Kidney tubule cell (primary cell): ENCODE results near the gene DGUOK.

Source experiments
- DNase-seq: peaks from one replicate; pipeline ENCODE4 v3.0.0-alpha.2; 2018; ENCODE audit warnings: low spot score

Gene DGUOK

GRCh38 chr2:73947412-73948018 is 20.8 kb downstream of the DGUOK start:
- DNase-seq, result no peak

- no peak for DNase-seq
Measured at GRCh38 chr2:73949802-73950201, 23.1 kb downstream of the DGUOK start.

GRCh38 chr2:73952499-73953446 is 26.1 kb downstream of the DGUOK start:
- peak; percentile 45 for DNase-seq

- DNase-seq, result no peak
Measured at GRCh38 chr2:73956218-73956865, 29.7 kb downstream of the DGUOK start.

- DNase-seq, result no peak
Measured at GRCh38 chr2:73961274-73961673, 34.6 kb downstream of the DGUOK start.

- DNase-seq, result no peak
Measured at GRCh38 chr2:73961823-73962615, 35.3 kb downstream of the DGUOK start.

- DNase-seq, result no peak
Measured at GRCh38 chr2:73962798-73963197, 36.1 kb downstream of the DGUOK start.

- DNase-seq, result no peak
Measured at GRCh38 chr2:73963385-73964120, 36.9 kb downstream of the DGUOK start.

- no peak for DNase-seq
Measured at GRCh38 chr2:73964223-73964622, 37.5 kb downstream of the DGUOK start.

GRCh38 chr2:73965053-73965452 is 38.4 kb downstream of the DGUOK start:
- no peak for DNase-seq

- DNase-seq, result no peak
Measured at GRCh38 chr2:73968357-73968937, 41.8 kb downstream of the DGUOK start.

GRCh38 chr2:73969356-73969755 is 42.7 kb downstream of the DGUOK start:
- no peak for DNase-seq

- DNase-seq, result no peak
Measured at GRCh38 chr2:73970141-73970803, 43.6 kb downstream of the DGUOK start.

GRCh38 chr2:73970850-73971471 is 44.3 kb downstream of the DGUOK start:
- DNase-seq, result no peak

GRCh38 chr2:73971722-73972121 is 45.0 kb downstream of the DGUOK start:
- no peak for DNase-seq

- DNase-seq, result no peak
Measured at GRCh38 chr2:73972846-73973245, 46.2 kb downstream of the DGUOK start.

- DNase-seq, result no peak
Measured at GRCh38 chr2:73975731-73976130, 49.1 kb downstream of the DGUOK start.

- DNase-seq, result no peak
Measured at GRCh38 chr2:73976803-73977202, 50.1 kb downstream of the DGUOK start.

- no peak for DNase-seq
Measured at GRCh38 chr2:73977466-73977865, 50.8 kb downstream of the DGUOK start.

GRCh38 chr2:73979021-73979420 is 52.3 kb downstream of the DGUOK start:
- no peak for DNase-seq
